ENCODE measurements around the gene TBL3.

Gene TBL3

GRCh38 chr16:1929578-1930337 is 42.1 kb upstream of the TBL3 start:
- Histone ChIP-seq H3K4me3 (peak overlapping the region; percentile 76), H3K27ac (peak overlapping the region; percentile 67 to 72)
- peak; percentile 86 for DNase-seq (ENCODE audit: low spot score)
- peak; percentile 100 for TF ChIP-seq CTCF (IDR thresholded peaks at IDR 0.05)

GRCh38 chr16:1930338-1930720 is 41.5 kb upstream of the TBL3 start:
- TF ChIP-seq CTCF (IDR thresholded peaks at IDR 0.05), result no peak
- no peak for DNase-seq (ENCODE audit: low spot score)

GRCh38 chr16:1932050-1933028 is 39.5 kb upstream of the TBL3 start:
- H3K27ac ChIP-seq, result no peak overlapping the region
- no peak overlapping the region for H3K4me3 ChIP-seq
- no peak for TF ChIP-seq CTCF (IDR thresholded peaks at IDR 0.05)
- no peak for DNase-seq (ENCODE audit: low spot score)

More at GRCh38 chr16:1930338-1930720, 41.5 kb upstream of the TBL3 start:
- Histone ChIP-seq H3K27ac (no peak overlapping the region), H3K4me3 (no peak overlapping the region)

GRCh38 chr16:1933097-1933661 is 38.7 kb upstream of the TBL3 start:
- DNase-seq (ENCODE audit: low spot score), result no peak
- no peak for TF ChIP-seq CTCF (IDR thresholded peaks at IDR 0.05)
- H3K27ac ChIP-seq, result no peak overlapping the region
- H3K4me3 ChIP-seq, result no peak overlapping the region

- H3K4me3 ChIP-seq, result no peak overlapping the region
- no peak overlapping the region for H3K27ac ChIP-seq
- DNase-seq (ENCODE audit: low spot score), result no peak
- TF ChIP-seq CTCF (IDR thresholded peaks at IDR 0.05), result no peak
These were observed 34.8 kb upstream of the TBL3 start for GRCh38 chr16:1936945-1937479.

- H3K4me3 ChIP-seq, result no peak overlapping the region
- TF ChIP-seq CTCF (IDR thresholded peaks at IDR 0.05), result no peak
- peak overlapping the region in 1 of 2 donors; percentile 24 for H3K27ac ChIP-seq
These were observed 33.5 kb upstream of the TBL3 start for GRCh38 chr16:1938316-1938715.

More at GRCh38 chr16:1938316-1938715, 33.5 kb upstream of the TBL3 start:
- DNase-seq (ENCODE audit: low spot score), result no peak

Data from coronary artery (tissue), 2 donors.